ENCODE data around the gene GALNT9.
"Not testable (repeated sequence)": the region's sequence is repeated elsewhere in the genome, so short reads cannot be mapped to it uniquely, and the experiment has no call there.

Gene GALNT9

GRCh38 chr12:132247718-132248452, 81.5 kb downstream of the GALNT9 start:
- DNase-seq: no peak

DNA sequence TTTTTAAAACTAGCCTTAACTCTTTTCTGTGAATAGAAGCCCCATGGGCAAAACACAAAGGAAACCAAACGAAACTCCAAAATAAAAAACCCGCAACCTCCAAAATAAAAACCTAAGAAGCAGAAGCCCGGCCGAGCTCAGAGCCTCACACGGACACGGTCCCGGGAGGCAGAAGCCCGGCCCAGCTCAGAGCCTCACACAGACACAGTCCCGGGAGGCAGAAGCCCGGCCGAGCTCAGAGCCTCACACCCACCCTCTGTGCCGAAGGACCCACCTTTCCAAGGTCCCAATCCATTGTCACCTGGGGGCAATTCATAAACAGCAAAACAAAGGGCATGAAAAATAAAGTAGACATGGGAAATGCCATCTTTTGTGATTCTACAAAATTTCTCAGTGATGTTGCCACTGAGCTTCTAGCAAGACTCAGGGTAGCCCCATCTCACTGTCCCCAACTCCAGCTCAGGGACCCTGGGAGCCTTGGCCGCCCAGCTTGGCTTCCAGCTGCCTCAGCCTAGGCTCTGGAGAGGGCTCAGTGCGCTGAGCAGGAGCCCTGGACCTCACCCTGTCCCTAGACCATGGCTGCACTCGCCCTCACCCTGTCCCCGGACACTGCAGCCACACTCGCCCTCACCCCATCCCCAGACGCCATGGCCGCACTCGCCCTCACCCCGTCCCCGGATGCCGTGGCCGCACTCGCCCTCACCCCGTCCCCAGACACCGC, 82.2 kb downstream of the GALNT9 start:
- DNase-seq: no peak

- DNase-seq: no peak
Measured at GRCh38 chr12:132245521-132246101, 83.8 kb downstream of the GALNT9 start.

DNA sequence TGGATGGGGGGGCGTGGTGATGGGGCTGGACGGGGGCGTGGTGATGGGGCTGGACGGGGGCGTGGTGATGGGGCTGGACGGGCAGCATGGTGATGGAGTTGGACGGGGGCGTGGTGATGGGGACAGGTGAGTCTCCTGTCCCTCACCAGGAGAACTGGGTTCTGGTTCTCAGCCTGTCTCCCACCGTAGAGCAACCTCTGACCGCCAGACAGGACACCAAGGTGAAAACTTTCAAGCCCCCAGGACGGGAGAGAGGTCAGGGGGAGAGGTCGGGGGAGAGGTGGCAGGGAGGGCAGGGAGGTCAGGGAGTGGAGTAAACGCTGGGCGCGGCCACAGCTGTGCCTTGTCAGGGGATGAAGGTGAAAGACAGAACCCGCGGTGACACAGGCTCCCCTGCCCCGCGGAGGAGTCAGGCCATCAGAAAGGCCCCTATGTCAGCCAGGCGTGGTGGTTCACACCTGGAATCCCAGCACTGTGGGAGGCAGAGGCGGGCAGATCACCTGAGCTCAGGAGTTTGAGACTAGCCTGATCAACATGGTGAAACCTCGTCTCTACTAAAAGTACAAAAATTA, 84.6 kb downstream of the GALNT9 start:
- DNase-seq: no peak

DNA sequence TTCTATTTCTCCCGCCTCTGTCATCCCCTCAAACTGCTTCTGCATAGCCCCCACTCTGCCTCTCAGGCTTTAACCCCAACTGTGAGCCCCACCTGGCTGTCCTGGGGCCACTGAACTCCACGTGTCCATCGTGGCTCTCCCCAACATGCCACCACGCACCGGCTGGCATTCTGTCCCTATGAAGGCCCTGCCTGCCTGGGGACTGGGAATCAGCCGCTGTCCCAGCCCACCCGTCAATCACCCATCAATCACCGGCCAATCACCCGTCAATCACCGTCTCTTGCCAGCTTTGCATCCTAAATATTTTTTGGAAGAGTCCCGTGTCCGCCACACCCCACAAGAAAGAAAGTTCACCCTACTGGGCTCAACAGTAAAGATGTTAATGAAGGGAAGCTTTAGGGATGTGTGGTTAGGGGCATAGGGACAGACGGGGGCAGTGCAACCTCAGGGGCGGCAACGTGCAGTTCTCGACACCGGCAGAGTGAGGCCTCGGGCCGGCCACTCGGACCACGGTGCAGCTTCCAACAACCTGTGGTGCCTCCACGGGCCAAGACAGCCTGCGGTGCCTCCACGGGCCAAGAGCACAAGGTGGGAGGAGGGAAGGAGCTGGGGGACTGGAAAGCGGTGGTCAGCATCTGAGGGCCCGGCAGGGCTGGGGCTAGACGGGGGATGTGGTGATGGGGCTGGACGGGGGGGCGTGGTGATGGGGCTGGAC, 85.6 kb downstream of the GALNT9 start:
- no peak for DNase-seq

GRCh38 chr12:132243171-132243570, 86.2 kb downstream of the GALNT9 start:
- not testable (repeated sequence) for DNase-seq

DNA sequence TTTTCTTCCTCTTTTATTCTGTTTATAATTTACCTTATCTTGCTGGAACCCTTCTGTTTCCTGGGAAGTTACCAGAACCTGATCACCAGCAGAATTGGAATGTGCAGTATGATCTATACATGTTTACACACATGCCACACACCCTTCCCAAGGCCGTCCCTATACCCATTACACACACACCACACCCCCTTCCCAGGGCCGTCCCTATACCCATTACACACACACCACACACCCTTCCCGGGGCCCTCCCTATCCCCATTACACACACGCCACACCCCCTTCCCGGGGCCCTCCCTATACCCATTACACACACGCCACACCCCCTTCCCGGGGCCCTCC, 88.8 kb downstream of the GALNT9 start:
- not testable (repeated sequence) for DNase-seq

DNA sequence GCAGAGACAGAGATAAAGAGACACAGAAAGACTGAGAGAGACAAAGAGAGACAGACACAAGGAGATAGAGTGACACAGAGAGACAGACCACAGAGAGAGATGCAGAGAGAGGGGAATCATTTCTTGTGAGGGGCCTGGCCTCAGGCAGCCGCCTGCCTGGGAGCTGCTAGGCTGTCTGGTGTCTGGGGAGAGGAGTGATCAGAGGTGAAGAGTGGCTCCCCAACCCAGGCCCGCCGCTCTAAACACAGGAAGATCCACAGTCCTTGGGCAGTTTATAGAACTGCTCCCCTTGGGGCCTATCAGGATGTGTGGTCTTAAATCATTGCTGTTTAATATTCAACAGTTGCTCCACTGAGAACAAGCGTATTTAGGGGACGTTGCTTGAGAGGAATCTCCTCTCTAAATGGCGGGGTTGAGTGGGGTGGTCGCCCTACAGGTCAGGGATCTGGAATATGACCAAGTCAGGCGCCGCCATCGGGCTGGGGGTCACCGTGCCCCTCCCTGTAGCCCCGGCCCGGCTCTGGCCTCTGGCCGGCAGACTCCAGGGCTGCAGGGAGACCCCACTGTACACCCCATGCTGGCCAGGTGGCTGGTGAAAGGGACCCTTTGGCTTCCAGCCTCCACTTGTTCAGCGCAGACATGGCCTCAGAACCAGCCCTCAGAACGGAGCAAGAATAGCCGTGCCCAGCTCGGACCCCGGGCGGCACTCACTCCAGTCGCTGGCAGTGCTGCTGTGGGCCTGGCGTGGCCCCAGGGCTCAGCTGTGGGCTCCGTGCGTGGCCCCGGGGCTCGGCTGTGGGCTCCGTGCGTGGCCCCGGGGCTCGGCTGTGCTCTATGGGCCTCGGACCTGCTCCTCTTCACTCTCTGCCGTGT, 89.4 kb downstream of the GALNT9 start:
- no peak for DNase-seq

- DNase-seq: no peak
Measured at GRCh38 chr12:132239392-132239791, 90.0 kb downstream of the GALNT9 start.

DNA sequence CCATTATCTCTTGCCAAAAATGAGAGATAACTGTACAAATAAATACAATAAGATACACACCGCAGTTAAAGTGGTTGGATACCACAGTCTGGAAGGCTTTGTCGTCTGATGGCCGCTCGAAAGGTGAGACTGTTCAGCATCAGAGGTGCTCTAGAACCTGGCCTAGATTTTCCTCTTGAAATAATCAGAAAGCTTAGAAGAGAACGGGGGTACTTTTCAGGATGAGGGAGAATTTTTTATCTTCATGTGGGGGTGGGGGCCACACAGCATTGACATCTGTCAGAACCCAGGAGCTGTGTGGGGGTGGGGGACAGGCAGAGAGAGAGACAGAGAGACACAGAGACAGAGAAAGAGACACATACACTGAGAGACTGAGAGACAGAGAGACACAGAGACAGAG, 90.5 kb downstream of the GALNT9 start:
- DNase-seq: no peak

DNA sequence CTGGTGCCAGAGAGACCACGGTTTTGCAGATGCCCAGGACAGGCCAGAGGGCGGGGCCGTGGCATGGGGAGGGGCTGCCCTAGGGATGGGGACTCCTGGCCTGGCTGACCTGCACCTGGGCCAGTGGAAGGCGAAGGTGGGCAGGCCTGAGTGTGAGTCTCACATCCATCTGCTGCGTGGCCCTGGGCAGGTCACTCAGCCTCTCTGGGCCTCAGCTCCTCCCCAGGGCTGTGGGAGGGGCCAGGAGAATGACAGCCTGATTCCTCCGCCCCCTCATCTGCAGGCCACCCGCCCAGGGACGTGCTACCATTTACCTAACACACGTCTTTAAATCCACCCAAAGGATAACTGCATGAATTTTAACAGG, 90.9 kb downstream of the GALNT9 start:
- no peak for DNase-seq

GRCh38 chr12:132237772-132238487, 91.5 kb downstream of the GALNT9 start:
- no peak for DNase-seq

GRCh38 chr12:132236930-132237771, 92.2 kb downstream of the GALNT9 start:
- no peak for DNase-seq

DNA sequence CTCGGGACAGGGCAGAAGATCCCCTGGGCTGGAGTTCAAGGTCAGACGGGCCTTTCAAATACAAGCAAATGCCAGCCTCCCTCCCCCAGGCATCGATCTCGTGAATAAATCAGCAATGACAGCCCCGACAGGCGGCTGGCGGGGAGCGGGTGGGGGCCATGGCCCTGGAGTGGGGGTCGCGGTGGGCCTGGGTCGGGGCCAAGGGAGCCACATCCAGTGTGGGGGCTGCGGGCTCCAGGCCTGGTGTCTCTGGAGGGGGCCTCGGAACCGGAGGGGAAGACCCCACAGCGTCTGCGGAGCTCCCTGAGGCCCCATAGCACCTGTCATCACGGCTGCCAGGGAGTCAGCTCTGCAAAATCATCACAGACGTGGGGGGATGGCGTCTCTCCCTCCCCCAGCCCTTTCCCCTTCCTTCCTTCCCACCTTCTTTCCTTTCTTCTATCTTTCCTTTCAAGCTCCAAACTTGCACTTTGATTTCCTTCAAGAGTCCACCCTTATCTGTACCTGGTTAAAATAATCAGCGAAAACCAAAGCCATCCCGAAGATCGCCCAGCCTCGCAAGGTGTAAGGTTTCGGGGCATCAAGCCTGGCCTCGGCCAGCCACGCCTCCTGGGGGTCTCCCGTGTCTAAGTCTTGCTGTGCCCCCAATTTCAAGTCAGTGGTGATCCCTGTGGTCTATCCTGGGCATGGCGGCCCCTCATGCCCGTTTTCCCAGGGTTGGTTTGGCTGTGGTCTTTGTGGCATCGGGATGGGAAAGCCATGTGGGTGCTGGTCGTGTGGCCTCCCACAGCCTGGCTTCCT, 93.1 kb downstream of the GALNT9 start:
- no peak for DNase-seq

- no peak for DNase-seq
Measured at GRCh38 chr12:132235116-132235820, 94.1 kb downstream of the GALNT9 start.

DNA sequence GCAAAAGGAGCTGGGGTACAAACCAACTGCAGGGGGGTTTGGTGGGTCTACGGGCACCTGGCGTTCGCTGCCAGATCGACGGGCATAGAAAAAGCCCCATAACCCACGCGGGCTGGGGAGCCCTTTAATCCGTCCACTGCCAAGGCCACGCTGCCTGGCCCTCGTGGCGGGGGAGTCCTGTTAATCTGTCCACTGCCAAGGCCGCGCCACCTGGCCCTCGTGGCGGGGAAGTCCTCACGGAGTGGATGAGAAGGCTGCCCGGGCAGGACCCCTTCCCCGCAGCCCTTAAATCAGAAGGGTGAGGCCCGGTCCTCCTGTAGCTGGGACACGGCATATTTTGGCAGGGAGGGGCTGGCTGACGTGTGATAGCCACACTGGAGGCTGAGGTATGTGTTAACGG, 99.0 kb downstream of the GALNT9 start:
- DNase-seq: no peak

DNA sequence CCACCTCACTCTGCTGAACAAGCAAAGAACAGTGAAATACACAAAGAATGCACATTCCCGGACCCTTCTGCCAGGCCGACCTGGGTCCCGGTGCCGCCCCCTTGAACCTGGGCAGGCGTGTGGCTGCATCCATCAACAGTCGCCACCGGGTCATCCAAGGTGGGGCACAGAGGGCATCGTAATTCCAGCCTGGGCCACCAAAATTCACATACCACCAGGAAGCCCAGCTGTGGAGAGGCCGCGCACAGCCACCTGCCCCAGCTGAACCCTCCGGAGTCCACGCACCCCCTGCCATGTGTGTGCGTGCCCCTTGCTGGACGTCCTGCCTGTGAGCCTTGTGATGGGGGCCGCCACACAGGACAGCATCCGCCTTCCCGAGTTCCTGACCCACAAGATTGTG, 99.5 kb downstream of the GALNT9 start:
- DNase-seq: no peak

DNA sequence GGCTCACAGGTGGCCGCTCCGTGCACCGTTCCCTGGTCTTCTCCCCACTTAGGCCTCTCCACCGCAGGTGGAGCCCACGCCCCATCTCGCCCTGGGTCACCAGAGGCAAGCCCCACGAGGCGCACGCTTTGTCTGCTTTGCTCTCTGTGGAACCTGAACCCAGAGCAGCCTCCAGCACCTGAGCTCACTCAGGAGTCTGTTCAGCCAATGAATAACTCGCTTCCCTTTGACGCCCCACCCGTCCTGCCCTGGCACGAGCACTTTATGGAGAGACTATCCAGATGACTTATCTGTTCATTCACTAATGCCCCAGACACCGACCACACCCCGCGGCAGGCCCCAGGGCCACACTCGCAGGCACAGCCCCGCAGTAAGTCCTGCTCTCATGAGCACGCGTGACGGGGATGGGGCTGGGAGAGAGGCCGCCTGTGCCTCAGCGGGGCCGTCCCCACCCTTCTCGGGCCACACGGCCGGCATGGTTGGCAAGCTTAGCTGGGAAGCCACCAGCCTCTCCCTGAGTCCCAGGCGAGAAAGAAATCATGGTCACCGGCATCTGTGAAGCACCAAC, 100.1 kb downstream of the GALNT9 start:
- DNase-seq: no peak

Data from activated T-cell treated with anti-CD3 and anti-CD28 coated beads for 4 hours (primary cell).